Fibroblast of skin of left biceps (primary cell): ENCODE results near the gene KRT82.

Experiments used
- DNase-seq, 2 experiments: peaks; one replicate each; pipeline ENCODE4 v3.0.0-alpha.2; 2013; ENCODE audit warnings: low read depth in 2 of 2

KRT82 gene

DNA sequence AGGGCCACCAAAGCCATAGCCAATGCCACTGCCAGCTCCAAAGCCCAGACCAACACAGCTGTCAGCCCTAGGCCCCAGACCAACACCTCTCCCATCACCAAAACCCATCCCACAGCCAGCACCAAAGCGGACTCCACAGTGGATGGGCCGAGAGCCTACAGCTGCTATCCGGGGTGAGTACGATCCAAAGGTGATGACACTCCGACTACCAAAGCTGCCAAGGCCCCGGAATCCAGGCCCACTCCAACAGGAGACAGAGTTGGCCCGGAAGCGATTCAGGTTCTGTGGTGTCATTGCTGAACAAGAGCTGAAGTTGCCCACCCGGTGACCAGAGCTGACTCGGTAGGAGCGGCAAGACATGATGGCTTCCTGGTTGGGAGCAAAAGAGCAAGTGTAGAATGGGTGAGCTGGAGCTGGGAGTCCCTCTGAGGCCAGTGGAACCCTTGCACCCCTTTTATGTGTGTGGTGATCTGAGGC is 20.9 kb downstream of the KRT82 start, which contains the start of gene KRT84:
KRT84 (minus strand) TSS at position 427 of the 477 bp plus-strand sequence; CDS start at position 360, 67 bp downstream.
- no peak for DNase-seq

DNA sequence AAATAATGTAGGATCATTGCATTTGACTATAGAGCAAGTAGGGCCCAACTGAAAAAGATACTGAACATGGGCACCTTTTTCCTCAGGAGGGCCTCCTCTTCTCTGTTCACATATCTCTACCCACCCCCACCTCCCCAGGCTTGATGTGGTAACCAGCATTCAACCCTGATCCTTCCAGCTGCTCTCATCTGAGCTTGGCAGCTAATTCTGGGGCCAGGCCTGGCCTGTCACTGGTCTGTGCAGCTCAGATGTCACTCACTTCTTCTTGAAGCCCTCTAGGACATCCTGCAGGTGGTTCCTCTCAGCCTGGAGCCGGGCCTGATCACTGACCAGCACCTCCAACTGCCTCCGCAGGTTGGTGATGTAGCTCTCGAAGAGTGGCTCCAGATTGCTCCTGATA is 22.8 kb downstream of the KRT82 start:
- no peak for DNase-seq

DNA sequence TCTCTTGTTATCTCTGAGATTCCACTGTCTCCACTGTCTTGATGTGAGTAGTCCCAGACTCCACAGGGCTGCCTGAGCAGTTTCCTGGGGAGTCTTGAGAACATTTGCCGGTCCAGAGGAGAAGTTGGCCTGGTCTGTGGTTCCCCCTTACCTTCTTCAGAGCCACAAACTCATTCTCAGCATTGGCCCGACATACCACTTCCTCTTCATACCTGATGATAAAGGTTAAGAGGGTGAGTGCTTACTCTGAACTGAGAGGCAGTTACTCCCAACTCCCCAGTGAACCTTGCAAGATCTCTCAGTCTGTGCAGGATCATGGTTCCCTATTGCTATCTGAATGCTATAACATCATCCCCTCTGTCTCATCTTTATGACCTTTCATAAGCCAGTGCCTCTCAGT is 23.3 kb downstream of the KRT82 start:
- DNase-seq: no peak

DNA sequence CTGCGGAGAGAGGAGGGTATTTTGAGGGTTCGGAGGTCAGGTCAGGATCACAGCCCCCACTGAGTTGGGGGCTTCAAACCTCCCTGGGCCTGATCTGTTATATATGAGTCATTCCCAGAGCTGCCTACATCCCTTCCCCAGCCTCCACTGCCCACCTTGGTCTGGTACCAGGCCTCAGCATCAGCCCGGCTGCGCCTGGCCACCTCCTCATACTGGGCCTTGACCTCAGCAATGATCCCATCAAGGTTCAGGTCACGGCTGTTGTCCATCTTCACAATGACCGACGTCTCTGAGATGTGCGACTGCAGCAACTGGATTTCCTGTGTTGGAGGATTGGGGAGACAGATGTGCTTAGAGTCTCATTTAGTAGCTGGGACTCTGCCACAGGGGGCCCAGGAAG is 24.9 kb downstream of the KRT82 start:
- no peak for DNase-seq

DNA sequence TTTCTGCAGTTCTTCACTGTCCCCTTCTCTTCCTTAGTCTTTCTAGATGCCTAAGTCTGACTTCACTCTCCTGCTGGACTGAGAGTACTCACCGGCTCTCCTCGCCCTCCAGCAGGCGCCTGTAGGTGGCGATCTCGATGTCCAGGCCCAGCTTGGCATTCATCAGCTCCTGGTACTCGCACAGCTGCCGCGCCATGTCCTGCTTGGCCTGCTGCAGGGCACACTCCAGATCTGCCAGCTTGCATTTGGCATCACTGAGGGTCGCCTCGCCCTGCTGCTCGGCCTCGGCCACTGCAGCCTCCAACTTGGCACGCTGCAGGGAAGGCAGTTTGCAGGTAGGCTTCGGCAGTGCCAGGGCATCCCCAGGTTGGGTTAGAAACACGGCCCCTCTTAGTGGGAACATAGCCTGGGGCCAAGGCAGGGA is 25.9 kb downstream of the KRT82 start:
- DNase-seq: no peak

DNA sequence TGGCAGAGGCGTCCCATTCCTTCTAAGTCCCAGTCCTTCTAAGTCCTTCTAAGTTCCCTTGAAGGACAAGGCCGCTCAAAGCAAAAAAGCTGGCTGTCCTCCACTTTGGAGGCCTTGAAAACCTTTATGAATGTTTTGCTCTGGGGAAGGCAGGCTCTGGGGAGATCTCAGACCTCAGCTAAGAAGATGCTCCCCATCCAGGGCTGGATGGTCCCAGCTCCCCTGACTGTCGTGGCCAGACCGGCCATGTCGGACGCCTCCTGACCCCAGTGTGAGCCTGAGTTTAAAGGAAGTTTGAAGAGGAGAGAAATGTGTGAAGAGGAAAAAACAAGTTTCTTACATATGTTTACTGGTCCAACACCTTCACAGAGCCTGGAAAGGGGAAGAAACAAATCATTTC is 26.6 kb downstream of the KRT82 start:
- no peak for DNase-seq

DNA sequence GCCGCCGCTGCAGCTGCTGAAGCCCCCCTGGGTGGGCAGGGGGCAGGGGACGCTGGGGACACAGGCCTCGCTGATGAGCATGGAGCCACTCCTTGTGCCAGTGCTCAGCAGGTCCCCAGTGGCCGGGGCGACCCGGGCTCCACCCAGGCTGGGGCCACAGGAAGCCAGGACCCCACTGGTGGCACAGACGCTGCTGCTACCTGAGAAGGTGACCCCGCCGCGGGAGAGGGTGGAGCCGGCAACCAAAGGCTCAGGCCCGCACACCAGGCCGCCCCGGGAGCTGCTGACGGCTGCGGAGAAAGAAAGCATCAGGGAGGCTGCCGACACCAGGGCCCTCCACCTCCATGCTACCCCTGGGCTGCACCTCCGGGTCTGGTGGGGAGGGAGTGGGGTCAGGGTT is 28.0 kb downstream of the KRT82 start:
- DNase-seq: no peak

DNA sequence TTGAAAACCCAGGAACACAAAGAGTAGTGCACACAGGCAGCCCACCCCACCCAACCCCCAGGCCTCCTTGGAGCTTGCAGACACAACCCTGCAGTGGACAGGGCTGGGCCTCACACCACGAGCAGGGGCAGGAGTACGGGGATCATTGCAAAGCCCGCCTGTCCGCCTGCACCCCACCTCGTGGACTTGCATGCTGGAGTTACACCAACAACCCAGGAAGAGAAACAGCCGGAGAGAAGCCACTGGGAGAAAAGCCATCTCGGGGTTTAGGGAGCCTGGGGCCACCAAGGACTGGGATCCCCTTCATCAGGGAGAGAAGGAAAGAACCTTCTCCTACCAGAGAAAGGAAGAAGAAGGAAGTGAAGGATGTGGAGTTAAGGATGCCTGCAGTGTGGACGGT is 28.9 kb downstream of the KRT82 start:
- DNase-seq: no peak

DNA sequence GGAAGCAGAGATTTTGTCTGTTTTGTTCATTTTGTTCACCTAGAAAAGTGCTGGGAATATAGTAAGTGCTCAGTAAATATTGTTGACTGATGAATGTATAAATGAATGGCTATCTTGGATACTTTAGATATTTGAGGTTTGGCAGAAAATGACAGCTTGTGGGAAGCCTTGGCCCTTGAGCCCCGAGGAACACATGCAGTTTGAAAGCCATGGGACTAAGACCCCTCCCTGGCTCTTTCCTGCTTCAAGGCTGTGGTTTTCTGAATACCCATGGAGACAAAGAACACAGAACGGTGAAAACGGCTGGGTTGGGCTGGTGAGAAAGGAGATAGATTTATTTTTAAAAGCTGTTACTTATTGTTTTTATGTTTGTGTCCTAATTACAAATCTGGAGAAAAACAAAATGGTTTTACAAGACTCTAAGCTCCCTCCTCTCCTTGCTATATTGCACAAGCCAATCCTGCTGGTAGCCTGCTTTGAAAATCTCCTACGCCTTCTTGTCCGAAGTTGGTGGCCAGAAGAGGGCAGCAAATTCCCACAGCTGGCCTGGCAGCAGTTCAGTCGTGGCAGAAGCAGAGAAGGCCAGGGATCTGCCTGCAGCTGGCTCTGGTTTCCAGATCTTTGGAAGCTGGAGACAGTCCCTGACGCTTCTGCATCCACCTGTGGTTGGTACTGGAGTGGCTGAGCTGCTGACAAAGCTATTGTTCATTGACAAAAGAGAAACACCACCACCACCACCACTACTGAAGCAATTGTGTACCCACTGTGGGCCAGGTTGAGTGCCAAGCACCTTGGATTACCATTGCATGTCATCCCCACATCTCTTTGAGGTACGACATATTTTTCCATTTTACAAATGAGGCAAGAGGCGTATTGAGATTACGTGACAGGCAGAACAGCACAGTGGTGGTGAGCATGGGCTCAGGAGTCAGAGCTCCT is 33.6 kb downstream of the KRT82 start:
- peak; percentile 50 to 56 for DNase-seq

DNA sequence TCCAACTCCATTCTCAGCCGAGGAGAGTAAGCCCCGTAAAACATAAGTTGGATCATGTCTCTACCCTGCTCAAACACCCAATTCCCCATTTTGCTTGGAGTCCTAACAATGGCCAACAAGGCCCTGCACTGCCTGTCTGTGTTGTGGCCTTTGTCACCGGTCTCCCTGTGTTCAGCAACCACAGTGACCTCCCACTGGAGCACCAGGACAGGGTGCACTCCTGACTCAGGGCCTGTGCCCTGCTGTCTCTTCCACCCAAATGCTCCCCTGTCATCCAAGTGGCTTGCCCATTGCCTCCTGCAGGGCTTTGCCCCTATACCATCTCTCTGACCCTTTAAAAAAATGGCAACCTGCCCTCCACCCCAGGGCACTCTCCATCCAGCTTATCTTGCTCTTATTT is 34.4 kb downstream of the KRT82 start:
- DNase-seq: no peak

DNA sequence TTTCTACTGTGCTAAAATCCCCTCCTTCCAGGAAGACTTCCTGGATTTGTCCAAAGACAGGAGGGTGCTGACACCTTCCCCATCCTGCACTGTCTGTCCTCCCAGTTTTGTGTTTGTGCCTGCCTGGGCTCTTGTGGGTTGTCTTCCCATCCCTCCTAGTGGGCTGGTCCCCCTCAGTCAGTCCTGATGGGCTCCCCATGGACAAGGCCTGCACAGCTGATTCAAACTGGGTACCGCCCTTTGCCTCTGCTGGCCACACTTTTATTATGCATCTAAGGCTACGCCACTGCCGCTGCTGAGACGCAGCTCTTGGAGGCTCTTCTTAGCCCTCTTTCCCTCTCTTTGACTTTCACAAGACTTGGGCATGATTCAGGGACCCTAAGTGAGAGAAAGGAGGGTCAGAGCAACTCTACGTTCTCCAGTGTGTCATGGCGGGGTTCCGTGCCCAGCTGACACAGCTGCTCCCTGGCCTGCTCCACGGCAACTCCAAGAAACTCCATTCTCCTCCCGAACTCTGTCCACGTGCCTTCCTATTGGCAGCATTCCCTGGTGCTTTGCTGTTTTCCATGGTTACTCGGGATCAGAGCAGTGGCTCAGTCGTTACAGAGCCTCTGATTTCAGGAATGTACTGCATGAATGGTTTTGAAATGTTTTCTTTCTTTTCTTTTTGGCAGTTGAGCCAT is 35.1 kb downstream of the KRT82 start:
- peak; percentile 30 to 33 for DNase-seq

DNA sequence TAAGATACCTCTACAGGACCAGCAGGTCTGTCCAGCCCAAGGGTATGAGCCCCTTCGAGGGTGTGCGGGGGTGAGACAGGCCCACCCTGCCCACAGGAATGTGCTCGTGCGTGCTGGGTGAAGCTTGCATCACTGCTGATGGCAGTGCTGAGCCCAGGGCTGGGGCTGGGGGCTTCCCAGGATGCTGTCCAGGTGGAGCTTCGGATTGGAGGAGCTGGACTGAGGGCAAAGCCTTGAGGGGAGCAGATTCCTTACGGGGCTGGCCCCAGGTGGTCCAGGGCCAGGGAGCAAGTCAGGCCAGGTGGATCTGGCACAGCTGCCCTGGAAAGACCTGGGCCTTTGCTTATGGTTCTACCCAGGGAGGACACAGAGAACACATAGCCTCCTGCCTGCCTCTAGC is 36.3 kb downstream of the KRT82 start:
- no peak for DNase-seq

DNA sequence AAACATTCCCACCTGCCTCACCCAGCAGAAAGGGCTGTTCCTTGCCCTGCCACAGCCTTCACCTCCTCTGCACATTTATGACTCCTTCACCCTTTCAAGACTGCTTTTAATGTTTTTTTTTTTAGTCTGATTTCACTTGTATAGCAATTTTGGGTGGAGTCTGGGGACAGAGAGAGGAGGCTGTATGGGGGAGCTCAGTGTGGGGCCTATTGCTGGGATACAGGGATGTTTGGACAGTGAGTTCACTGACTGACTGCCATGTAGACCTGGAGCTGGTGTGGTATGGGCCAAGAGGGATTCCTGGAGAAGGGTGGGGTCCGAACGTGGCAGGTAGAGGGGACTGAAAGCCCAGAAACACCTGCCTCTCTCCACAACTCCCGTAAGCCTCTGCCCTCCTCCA is 36.9 kb downstream of the KRT82 start:
- DNase-seq: no peak

DNA sequence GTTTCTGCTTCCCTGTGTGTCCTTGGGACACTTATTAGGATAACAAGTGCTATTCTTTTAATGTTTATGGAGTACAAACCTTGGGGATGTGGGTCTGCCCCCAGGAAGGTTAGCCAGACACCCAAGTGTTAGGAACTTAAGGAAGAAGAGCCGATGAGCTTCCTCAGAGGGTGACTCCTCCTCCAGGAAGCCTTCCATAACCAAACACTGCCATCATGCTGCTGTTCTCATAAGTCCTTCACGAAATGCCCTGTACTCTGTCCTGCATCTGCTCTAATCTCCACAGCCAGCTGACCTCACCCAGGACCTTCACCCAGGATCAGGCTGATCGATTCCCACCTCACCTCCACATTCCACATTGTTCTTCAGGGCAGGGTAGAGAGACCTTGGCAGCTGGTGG is 37.6 kb downstream of the KRT82 start:
- DNase-seq: no peak

DNA sequence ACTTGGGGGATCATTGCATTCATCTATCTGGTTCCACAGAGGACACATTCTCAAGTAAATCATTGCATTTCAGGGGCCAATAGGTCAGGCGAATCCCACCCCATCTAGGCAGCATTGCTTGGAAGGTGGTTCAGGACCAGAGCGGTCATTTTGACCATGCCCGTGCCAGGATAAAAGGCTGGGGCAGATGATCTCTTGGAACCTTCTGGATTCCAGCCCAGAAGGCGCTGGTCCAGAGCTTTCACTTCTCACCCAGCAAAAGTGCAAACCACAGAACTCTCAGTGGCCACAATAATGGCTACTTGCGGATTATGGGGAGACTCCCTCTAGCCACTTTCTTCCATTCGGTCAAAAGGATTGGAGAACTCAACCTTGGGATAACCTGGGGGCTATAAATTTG is 38.3 kb downstream of the KRT82 start:
- DNase-seq: no peak

DNA sequence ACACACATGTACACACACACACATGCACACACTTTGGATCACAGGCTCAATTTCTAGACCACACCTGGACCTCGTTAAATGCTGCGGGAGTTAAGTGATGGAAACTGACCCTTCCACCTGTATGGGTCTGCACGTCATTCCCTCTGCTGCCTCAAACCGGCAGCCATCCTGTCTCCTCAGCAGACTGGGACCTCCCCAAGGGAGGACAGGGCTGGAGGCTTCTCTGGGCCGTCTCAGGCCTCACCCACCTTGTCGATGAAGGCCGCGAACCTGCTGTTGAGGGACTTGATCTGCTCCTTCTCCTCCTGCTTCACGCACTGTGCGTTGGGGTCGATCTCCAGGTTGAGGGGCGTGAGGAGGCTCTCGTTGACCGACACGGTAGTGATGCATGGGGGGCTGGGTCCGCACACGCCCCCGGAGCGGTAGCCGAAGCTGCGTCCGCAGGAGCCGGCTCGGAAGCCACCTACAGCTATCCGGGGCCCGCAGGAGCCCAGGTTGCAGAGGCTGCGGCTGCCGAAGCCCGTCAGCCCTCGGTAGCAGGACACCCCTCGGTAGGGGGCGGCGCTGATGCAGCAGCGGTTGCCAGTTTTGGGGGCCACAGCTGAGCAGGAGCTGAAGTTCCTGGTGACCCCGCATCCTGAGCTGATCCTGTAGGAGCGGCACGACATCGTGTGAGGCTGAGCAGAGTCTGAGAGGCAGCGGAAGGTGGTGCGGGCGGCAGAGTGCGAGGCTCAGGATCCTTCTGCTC is 39.2 kb downstream of the KRT82 start, which contains the start of gene KRT85:
KRT85 (minus strand) TSS at position 744 of the 748 bp plus-strand sequence; CDS start at position 668, 76 bp downstream.
- DNase-seq: no peak

DNA sequence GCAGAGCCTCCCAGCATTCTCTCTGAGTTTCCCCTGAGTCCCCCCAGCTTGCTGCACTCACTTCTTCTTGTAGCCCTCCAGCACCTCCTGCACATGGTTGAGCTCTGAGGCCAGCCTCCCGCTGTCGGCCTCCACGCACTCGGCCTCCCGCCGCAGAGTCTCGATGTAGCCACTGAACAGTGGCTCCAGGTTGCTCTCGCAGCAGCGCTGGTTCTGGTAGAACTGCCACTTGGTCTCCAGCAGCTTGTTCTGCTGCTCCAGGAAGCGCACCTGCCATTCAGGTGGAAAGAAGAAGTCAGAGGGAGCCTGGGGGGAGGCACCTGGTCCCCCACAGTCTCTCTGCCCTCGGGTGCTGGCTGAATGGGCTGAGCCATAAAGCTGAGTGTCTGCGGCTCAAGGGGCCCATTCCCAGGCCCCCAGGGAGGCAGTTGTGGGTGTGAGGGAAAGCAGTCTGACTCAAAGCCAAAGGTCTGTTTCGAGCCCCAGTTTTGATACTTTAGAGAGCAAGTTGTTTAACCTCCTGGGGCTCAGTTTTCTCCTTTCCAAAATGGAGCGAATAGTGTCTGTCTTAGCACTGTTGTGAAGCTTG is 41.1 kb downstream of the KRT82 start:
- no peak for DNase-seq

DNA sequence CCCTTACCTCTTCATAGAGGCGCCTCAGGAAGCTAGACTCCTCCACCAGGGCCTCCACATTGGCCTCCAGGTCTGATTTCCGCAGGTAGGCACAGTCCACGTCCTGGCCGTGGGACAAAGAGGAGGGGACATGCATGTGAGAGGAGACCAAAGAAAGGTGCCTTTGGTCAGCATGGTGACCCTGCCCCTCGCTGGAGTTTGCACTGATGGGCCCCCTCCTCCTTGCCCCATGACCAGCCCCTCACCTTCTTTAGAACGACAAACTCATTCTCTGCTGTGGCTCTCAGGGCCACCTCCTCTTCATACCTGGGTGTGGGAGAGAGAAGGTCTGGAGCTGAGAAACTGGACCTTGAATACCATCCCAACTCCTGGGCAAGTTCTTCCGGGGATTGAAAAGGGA is 42.1 kb downstream of the KRT82 start:
- no peak for DNase-seq

DNA sequence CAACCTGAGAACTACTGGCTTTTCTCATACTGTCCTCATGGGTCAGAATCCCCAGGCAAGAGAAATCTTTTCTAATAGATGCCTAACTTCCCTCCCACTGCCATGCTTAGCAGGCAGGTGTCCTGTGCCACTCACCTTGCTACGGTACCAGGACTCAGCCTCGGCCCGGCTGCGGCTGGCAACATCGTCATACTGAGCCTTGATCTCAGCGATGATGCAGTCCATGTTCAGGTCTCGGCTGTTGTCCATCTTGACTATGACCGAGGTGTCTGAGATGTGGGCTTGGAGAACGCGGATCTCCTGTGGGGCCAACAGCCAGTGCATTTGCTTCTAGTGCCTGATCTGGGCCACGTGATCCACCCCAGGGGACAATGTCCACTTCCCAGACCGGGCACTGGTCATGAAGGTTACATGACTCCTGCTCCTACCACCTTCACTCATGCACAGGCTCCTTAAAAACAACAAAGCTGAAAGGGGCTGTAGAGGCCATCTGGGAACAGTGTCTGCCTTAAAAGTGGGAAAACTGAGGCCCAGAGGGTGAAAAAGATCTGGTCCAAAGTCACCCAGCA is 42.9 kb downstream of the KRT82 start:
- no peak for DNase-seq

DNA sequence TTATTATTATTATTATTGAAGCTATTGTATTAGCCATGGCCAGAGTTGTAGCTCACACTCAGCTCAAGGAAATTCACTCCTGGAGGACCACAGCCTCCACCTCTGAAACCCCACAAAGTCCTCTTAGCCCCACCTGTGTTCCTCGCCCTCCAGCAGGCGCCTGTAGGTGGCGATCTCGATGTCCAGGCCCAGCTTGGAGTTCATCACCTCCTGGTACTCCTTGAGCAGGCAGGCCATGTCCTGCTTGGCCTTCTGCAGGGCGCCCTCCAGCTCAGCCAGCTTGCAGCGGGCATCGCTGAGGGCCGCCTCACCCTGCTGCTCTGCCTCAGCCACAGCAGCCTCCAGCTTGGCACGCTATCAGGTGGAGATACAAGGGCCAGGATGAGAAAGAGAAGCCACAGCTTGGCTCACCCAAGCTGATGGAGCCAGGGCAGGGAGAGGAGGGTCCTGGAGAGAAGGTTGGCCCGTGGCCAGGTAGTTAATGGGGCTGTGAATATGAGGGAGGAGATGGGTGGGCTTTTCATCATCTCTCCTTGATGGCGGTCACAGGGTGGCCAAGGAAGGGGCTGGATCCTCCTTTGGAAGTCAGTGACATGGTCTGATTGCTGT is 43.9 kb downstream of the KRT82 start:
- no peak for DNase-seq

DNA sequence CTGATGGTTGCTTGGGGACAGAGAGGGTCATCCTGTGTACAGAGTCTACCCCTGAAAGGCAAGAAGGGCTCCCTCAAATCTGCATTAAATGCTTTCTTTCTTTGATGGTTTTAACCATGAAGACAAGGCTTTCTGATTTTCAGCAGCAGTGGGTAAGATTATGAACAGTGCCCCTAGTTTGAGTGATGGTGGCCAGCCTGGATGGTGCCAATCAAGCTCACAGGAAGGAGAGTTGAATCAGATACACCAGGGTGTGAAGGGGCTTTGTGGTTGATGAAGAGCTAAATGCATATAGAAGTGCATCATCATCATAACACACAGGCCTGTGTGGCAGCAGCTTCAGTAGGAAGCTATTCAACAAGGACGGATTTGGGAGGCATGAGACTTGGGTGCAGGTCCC is 44.6 kb downstream of the KRT82 start:
- DNase-seq: no peak
